HG03520 (cell line): ENCODE measurements around the gene TMF1.

Experiments
- ATAC-seq: cut with Tn5 transposase; IDR thresholded peaks from one replicate; pipeline ENCODE4 v1.9.1; 2021; ENCODE audit warnings: mild to moderate bottlenecking, moderate library complexity; ENCODE audit not compliant: unreplicated experiment

TMF1 gene

GRCh38 chr3:69080233-69080920 is 28.2 kb upstream of the TMF1 start, which contains the start of gene UBA3:
UBA3 (minus strand) TSS chr3:69080365; CDS start chr3:69080353, 12 bp downstream.
- ATAC-seq, result peak; percentile 44

- ATAC-seq, result peak; percentile 23
Observed at GRCh38 chr3:69079269-69080159, 27.4 kb upstream of the TMF1 start.

GRCh38 chr3:69072928-69073327 is 20.8 kb upstream of the TMF1 start:
- ATAC-seq, result no peak

GRCh38 chr3:69066121-69066520 is 14.0 kb upstream of the TMF1 start:
- no peak for ATAC-seq

- ATAC-seq, result no peak
Observed at GRCh38 chr3:69065318-69065964, 13.3 kb upstream of the TMF1 start.

- no peak for ATAC-seq
Observed at GRCh38 chr3:69063636-69064035, 11.5 kb upstream of the TMF1 start.

GRCh38 chr3:69059688-69060087 is 7.6 kb upstream of the TMF1 start:
- ATAC-seq, result no peak

- ATAC-seq, result no peak
Observed at GRCh38 chr3:69058947-69059224, 6.8 kb upstream of the TMF1 start.

GRCh38 chr3:69058180-69058946 is 6.2 kb upstream of the TMF1 start:
- ATAC-seq, result peak; percentile 92

- peak; percentile 6 for ATAC-seq
Observed at GRCh38 chr3:69052472-69052898, 352 bp upstream of the TMF1 start.

- ATAC-seq, result no peak
Observed at GRCh38 chr3:69048990-69049389, 3.1 kb downstream of the TMF1 start.

- no peak for ATAC-seq
Observed at GRCh38 chr3:69044608-69045007, 7.5 kb downstream of the TMF1 start.

- ATAC-seq, result no peak
Observed at GRCh38 chr3:69033470-69033869, 18.7 kb downstream of the TMF1 start.

GRCh38 chr3:69032737-69033136 is 19.4 kb downstream of the TMF1 start:
- ATAC-seq, result no peak

- ATAC-seq, result no peak
Observed at GRCh38 chr3:69032142-69032541, 20.0 kb downstream of the TMF1 start.

GRCh38 chr3:69031635-69032034 is 20.5 kb downstream of the TMF1 start:
- no peak for ATAC-seq

- no peak for ATAC-seq
Observed at GRCh38 chr3:69020857-69021256, 31.3 kb downstream of the TMF1 start.

- no peak for ATAC-seq
Observed at GRCh38 chr3:69020424-69020823, 31.7 kb downstream of the TMF1 start.

- no peak for ATAC-seq
Observed at GRCh38 chr3:69016901-69017300, 35.2 kb downstream of the TMF1 start.

- ATAC-seq, result no peak
Observed at GRCh38 chr3:69016102-69016501, 36.0 kb downstream of the TMF1 start.

- no peak for ATAC-seq
Observed at GRCh38 chr3:69014022-69014580, 38.0 kb downstream of the TMF1 start.
